ENCODE results near the gene CBFA2T2.

DNA sequence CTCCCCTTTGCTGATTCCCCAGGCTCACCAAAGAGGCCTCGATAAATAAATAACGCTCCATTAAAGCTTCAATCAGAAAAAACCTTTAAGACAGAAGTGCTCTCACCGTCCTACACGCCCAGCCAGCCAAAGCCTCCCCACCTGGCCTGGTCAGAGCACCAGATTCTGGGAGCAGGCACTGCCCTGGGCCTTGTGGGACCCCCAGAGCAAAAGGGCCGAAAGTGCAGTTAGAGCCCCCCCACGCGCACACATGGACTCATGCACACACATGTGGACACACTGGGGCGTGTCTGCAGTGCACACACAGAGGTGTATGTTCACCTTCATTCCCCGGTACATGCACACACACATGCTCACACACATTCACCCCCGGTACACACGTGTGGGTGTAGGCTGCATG, 186.2 kb downstream of the CBFA2T2 start:
- TF ChIP-seq, protein P1, sequence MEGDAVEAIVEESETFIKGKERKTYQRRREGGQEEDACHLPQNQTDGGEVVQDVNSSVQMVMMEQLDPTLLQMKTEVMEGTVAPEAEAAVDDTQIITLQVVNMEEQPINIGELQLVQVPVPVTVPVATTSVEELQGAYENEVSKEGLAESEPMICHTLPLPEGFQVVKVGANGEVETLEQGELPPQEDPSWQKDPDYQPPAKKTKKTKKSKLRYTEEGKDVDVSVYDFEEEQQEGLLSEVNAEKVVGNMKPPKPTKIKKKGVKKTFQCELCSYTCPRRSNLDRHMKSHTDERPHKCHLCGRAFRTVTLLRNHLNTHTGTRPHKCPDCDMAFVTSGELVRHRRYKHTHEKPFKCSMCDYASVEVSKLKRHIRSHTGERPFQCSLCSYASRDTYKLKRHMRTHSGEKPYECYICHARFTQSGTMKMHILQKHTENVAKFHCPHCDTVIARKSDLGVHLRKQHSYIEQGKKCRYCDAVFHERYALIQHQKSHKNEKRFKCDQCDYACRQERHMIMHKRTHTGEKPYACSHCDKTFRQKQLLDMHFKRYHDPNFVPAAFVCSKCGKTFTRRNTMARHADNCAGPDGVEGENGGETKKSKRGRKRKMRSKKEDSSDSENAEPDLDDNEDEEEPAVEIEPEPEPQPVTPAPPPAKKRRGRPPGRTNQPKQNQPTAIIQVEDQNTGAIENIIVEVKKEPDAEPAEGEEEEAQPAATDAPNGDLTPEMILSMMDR (conservative IDR thresholded peaks at IDR 0.05; ENCODE audit: low read depth, low read length), result no peak
- TF ChIP-seq EZH2 (IDR thresholded peaks at IDR 0.05; ENCODE audit: borderline replicate concordance, low read depth, low read length, poor library complexity, severe bottlenecking), result no peak

Data from A673 (cell line).